NK-92 (cell line): ENCODE results near the gene ZP1.
A peak's percentile ranks its signal among the peaks of the same experiment; 100 is the strongest.
"Not testable (repeated sequence)": the region's sequence is repeated elsewhere in the genome, so short reads cannot be mapped to it uniquely, and the experiment has no call there.

ENCODE experiments used
- DNase-seq: peaks from one replicate; lab custom pipeline; 2025; ENCODE audit not compliant: unreplicated experiment; lab: John Stamatoyannopoulos, UW

ZP1 gene, protein sequence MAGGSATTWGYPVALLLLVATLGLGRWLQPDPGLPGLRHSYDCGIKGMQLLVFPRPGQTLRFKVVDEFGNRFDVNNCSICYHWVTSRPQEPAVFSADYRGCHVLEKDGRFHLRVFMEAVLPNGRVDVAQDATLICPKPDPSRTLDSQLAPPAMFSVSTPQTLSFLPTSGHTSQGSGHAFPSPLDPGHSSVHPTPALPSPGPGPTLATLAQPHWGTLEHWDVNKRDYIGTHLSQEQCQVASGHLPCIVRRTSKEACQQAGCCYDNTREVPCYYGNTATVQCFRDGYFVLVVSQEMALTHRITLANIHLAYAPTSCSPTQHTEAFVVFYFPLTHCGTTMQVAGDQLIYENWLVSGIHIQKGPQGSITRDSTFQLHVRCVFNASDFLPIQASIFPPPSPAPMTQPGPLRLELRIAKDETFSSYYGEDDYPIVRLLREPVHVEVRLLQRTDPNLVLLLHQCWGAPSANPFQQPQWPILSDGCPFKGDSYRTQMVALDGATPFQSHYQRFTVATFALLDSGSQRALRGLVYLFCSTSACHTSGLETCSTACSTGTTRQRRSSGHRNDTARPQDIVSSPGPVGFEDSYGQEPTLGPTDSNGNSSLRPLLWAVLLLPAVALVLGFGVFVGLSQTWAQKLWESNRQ

DNA sequence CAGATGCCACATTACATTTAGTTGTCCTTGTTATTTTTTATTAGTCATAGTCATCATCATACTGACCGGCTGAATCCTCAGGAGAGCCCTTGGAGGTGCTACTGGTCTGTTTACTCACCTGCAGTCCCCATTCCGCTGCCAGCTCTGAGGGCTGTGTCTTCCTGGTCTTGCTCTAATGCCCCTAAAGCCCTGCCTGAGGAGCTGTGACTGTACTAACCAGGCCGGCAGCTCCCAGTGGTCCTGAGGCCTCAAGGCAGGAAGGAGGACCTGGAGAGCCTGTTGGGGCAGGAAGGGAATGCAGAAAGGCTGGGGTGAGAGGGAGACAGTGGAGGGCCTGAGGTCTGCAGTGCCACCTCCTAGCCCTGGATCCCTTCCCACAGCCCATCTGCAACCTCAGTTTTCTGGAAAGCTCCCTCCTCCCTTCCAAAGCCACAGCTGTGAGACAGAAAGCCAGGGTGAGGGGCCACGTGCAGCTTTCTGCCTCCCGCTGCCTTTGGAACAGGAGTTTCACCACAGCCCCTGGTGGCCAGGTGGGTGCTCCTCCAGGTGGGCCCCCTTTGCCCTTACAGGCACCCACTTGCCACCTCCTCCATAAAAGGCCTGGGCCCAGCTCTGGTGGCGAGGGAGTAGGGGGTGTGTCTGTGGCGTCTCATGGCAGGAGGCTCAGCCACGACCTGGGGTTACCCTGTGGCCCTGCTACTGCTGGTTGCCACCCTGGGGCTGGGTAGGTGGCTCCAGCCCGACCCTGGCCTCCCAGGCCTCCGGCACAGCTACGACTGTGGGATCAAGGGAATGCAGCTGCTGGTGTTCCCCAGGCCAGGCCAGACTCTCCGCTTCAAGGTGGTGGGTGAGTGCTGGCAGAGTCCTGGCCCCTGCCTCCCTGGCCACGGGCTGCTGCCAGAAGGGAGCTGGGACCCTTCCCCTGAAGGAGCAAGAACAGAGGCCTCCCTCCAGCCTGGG lies at the start of gene ZP1:
Gene ZP1 (plus strand): TSS at position 632 of the 960 bp plus-strand sequence. CDS start 20 bp downstream, at position 652.
- DNase-seq = no peak

DNA sequence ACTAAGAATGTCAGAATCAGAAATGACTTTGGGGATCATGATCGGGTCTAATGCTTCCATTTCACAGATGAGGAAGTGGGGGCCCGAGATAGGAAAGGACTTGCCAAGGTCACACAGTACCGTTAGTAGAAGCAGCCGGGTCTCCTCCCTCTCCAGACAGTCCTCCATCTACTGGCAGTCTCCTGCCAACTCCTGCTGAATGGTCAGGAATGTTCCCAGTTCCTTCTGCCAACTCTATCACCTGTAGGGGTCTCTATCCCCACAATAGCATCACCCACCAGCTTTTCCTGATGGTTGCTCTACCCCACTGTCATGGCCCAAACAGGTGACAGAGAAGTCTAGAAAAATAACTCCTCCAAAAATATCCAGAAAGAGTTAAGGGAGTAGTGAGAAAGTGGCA lies 49.3 kb upstream of the ZP1 start:
- no peak for DNase-seq

DNA sequence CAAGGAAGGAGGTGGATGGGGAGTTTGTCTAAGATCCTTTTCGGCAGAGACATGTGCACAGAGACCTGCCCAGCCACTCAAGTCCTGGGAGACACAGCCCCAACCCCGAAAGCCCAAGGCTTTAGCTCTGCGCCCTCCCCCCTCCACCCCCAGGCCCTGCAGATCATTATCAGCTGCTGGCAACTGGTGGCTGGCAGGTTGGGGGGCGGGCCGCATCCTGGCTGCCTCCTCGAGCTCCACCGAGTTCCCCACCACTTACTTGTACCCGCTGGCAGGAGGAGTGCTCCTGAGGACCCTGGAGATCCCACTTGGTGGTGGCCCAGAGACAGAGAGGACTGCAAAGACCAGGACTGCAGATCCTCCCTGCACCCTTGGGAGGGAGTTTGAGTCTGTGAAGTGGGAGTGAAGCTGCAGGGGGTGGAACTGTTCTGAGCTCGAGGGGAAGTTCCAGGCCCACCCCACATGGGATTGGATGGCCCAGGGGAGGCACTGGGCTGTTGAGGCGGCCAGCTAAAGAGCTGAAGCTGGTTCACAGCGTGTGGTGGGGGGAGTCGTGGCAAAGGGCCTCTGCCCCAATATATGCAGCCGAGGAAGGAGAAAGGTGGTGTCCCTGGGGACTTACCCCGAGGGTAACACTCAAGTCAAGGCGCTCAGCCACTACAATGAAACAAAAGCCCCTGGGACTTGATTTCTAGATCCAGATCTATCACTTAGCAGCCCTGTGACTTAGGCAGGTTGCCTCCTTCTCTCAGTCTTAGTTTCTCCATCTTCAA lies 45.3 kb upstream of the ZP1 start:
- no peak for DNase-seq

DNA sequence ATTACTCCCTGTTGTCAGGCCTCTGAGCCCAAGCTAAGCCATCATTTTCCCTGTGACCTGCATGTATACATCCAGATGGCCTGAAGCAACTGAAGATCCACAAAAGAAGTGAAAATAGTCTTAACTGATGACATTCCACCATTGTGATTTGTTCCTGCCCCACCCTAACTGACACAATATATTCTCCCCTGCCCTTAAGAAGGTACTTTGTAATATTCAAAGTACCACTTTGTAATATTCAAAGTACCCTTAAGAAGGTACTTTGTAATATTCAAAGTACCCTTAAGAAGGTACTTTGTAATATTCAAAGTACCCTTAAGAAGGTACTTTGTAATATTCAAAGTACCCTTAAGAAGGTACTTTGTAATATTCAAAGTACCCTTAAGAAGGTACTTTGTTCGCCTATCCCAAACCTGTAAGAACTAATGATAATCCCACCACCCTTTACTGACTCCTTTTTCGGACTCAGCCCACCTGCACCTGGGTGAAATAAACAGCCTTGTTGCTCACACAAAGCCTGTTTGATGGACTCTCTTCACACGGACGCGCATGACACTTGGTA lies 43.5 kb upstream of the ZP1 start:
- DNase-seq = not testable (repeated sequence)

DNA sequence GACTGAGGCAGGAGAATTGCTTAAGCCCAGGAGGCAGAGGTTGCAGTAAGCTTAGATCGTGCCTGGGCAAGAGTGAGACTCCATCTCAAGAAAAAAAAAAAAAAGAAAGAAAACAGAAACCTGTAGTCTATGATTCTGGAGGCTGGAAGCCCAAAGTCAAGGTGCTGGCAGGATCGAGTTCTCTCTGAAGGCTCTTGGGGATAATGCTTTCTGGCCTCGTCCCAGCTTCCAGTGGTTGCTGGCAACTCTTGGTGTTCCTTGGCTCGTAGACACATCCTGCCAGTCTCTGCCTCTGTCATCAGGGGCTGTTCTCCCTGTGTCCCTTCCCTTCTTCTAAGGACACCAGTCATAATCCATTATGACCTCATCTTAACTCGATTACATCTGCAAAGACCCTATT lies 42.2 kb upstream of the ZP1 start:
- DNase-seq = no peak

DNA sequence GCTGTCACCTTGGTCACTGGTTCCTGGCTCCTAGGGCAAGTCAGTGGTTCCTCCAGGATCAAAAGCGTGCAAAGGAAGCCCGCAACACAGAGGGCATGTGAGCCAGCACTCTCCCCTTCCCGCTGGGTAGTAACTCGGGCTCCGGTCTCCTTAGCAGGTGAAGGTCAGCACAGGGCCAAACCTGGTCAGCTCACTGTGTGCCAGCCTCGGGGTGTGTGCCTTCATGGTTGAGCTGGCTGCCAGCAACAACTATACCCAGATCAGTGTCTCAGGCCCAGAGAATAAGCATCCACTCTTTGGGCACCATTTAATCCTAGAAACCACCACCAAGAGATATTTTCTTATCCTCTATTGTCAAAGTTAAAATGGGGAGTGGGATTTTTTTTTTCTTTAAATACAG lies 41.6 kb upstream of the ZP1 start:
- DNase-seq = no peak

DNA sequence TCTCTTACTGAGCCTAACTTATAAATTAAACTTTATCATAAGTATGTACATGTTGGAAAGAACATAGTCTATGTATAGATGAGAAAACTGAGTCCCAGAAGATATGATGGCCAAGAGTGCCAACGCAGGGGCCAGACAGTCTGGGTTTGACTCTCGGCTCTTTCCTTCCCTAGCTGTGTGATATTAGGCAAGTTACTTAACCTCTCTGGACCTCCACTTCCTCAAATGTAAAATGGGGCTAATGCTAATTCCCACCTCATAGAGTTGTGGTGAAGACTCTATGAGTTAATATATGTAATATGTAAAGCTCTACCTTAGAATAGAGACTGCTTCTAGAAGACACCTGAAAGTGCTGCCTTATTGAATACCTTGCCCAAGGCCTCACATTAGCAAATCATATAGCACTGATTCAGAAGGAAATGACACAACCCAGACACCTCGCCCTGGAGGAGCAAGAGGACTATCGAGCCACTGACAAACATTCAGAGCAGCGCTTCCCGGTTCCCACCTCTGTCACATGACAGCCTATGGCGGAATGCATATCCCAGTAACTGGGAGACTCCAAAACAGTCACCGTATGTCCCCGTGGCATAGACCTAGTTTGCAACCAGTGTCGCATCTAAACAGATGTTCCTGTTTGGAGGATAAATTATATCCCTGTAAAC lies 36.7 kb upstream of the ZP1 start:
- DNase-seq = no peak

DNA sequence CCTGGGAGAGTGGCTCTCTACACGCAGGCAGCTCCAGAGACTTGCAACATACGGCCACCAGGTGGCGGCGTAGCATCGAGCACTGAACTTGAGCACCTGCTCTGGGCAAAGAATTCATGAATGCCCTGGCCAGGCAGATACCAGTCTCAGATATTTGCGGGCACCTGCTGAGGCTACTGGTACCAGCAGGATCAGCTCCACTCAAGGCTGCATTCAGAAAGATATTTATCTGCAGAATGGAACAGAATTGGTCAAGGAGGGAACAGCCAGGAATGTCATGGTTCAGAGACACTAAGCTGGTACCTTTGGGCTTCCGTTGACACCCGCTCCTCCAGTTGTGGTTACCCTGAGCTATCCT lies 36.2 kb upstream of the ZP1 start:
- no peak for DNase-seq

DNA sequence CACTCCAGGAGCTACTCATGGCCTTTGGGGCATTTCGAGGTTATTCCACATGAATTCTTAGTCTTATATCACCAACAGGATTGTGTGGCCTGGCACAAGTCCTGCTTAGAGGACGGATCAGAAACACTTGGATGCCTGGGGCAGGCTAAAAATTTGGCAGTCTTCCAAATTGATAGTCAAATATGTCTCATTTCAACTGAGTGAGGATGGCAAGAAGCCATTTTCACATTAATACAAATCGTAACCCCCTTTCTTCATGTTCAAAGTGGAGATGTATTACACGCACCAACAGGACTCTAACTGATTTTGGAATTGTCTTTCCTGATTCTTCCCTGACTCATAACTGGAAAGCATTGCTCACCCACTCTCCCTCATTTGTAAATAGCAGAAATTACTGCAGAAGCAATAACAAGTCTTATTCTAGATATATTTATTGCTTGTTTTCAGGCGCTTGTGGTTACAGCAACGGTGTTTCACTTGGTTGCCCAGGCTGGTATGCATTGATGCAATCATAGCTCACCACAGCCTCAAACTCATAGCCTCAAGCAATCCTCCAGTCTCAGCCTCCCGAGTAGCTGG lies 35.8 kb upstream of the ZP1 start:
- no peak for DNase-seq

DNA sequence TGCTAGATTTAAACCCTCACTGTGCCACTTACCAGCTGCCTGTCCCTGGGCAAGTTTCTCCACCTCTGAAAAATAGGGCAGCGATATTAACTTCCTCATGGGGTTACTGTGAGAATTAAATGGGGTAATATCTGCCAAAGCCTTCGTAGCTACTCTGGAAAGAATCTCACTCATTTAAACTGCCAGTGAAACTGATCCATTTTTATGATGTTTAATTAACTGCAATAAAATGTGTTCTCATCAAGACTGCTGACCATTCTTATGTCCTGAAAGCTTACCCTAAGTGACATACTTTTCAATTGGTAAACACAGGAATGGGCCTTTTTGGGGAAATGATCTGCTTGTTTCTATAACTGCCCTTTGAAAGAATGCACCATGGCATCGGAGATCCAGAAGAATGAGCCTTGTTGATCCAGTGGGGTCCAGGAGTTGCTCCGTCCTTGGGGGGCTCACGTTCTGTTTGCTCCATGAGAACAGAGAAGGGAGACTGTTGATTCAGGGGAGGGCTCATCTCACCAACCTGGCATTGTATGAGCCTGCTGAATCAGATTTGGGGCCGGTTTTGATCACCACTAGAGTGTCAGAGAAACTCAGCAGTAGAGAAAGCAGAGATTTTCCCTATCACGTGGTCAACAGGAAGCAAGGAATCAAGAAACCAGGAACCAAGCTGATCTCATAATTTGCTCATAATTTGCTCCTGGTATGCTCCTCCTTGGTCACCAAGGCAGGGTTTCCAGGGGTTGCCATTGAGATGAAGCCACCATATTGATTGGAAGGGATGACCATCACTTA lies 32.4 kb upstream of the ZP1 start:
- no peak for DNase-seq

DNA sequence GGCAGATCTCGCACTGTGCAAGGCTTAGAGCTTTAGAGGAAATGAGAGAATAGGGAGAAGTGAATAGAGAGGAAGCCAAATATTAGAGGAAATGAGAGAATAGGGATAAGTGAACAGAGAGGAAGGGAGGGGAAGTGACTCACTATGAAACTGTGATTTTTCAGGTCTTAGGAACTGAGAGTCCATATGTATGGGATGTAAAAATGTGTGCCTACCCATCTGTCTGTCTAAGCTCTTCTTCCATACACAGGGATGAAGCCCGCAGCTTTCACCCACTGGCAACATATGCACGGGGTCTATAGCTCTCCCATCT lies 31.9 kb upstream of the ZP1 start:
- DNase-seq = no peak

DNA sequence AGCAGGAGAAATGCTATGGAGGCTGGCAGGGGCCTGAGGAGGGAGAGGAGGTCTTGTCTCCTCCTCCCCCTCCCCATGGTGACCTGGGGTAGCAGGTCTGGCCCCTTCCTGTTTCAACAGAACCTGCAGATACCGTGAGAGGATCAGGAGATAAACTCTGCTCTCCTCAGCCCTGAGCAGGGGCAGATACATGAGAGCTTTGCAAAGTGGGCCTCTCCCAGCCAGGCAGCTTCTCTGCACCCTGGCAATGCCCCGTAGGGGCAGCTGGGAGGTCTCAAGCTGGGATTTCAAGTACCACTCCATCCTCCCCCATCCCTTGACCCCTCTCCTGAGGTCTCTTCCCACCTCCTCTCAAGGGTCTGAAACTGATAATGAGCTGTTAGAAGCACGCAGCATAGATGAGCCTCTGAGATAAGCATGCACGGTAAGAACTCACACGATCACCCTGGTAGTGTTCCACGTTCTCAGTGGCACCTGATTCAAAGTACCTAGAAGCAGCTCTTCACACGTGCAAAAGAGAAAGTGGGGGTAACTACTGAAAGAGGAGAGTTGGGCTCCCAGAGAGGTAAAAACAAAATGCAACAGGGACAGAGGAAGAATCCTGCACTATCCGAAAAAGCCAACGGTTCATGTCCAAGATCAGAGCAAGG lies 30.4 kb upstream of the ZP1 start:
- no peak for DNase-seq

DNA sequence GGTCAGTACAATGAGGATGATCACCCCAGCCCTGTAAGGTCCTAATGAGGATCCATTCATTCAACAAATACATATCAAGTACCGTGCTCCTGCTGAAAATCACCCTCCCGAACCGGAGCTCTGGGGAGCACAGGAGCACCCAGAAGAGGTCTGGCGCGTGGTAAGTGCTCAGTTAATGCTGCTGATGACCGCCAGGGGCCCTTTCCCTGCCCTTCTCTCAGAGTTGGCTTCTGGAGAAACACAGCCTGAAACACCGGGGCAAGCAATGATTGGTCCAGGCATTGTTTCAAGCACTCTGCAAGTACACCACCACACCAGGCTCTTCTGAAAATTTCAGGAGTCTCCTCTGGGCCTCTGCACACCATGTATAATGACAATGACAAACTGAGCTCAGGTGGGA lies 29.2 kb upstream of the ZP1 start:
- DNase-seq = no peak

DNA sequence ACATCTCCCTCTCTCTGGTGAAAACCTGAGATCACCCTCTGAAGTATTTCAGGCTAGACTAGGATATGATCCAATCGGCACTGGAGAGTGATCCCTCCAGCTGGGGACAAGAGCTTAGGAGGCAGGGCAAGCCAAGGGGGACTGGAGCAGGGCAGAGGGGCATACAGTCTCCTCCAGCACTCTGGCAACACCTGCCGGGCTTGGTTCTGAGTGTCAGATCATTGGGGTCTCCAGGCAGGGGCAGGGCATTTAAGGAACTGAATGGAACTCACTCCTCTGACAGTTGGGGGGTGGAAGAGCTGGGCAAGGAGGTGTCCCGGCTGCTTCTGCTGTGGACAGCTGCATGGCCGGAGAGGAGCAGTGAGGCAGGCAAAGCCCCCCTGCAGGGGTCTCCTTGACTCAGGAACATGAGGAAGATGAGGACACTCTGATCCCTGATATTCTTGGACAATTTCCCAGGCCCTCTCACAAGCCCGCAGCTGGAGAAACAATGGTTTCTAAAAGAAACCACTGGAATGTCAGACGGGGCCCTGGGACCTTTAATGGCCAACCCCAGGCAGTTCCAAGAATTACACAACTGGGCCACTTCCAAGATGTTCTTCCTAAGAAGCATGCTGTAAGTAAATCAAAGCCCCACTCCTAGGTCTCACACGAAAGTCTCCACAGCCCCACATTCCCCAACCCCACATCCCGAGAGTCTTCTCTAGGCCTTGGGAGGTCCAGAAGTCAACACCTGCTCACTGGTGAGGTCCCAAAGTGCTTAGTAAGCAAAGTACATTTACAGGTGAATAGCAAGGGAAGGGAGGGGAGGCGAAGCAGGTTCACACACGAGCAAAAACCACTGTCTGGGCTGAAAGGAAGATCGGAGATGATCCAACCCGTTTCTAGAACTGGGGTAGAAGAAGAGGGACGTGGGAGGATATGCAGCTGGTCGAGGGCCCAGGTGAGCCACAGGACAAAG lies 26.6 kb upstream of the ZP1 start:
- no peak for DNase-seq

DNA sequence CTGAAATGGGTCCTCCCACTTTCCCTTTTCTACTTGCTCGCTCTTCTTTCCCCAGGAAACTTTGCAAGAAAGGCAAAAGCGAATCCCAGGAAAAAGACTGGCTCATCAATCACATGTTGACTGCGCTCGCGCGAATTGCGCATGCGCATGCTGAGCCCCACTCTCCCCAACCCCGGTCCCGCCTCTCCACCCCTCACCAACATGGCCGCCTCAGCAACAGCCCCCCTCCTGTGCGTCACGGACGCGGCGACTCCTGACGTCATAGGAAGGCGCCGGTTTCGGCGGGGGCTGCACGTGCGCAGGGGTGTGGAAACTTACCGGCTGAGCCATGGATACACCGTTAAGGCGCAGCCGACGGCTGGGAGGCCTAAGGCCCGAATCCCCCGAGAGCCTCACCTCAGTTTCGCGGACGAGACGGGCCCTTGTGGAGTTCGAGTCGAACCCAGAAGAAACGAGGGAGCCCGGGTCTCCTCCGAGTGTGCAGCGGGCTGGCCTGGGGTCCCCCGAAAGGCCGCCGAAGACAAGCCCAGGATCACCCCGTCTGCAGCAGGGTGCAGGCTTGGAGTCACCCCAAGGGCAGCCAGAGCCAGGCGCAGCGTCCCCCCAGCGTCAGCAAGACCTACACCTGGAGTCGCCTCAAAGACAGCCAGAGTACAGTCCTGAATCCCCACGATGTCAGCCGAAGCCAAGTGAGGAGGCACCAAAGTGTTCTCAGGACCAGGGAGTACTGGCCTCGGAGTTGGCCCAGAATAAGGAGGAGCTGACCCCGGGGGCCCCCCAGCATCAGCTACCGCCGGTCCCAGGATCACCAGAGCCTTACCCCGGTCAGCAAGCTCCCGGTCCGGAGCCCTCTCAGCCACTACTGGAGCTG lies 25.3 kb upstream of the ZP1 start, which contains the start of gene CCDC86:
Gene CCDC86 (plus strand): TSS at position 317 of the 871 bp plus-strand sequence. CDS start 12 bp downstream, at position 329.
- peak; percentile 83 for DNase-seq
